IPS-18a (cell line): ENCODE data around the gene INHBB.
A peak's percentile ranks its signal among the peaks of the same experiment; 100 is the strongest.

Experiments used
- H3K27ac ChIP-seq: one replicate; pipeline ENCODE4 v1.5.1; 2013; ENCODE audit warnings: low read length
- H3K27me3 ChIP-seq: one replicate; pipeline ENCODE4 v1.6.1; 2013; ENCODE audit warnings: mild to moderate bottlenecking, low read length; ENCODE audit not compliant: control insufficient read depth, insufficient read depth
- H3K36me3 ChIP-seq: one replicate; pipeline ENCODE4 v1.6.1; 2013; ENCODE audit warnings: low read depth, low read length; ENCODE audit not compliant: control insufficient read depth
- H3K4me1 ChIP-seq: one replicate; pipeline ENCODE4 v1.6.1; 2013; ENCODE audit warnings: low read depth, low read length; ENCODE audit not compliant: control insufficient read depth
- H3K4me3 ChIP-seq: one replicate; pipeline ENCODE4 v1.5.1; 2013; ENCODE audit warnings: low read length
- H3K9ac ChIP-seq: one replicate; pipeline ENCODE4 v1.6.1; 2013; ENCODE audit warnings: mild to moderate bottlenecking, low read length, moderate library complexity
- H3K9me3 ChIP-seq: one replicate; pipeline ENCODE4 v1.6.1; 2013; ENCODE audit warnings: low read depth, low read length; ENCODE audit not compliant: control insufficient read depth

Gene INHBB

DNA sequence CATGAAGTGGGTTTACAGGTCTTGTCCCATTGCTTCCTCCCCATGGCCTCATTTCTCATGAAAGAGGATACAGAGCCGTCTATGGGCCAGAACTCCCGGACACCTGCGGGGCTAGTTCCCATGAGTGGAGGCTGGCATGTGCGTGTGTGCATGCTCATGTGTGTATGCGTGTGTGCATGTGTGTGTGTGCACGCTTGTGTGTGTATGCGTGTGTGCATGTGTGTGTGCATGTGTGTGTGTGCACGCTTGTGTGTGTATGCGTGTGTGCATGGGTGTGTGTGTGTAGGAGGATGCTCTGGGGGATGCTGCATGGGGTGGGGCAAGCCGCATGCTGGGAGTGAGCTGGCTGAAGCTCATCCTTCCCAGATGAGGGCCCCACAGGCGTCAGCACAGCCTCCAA is 20.8 kb downstream of the INHBB start:
- H3K9ac ChIP-seq = no peak overlapping the region
- no peaks in the 10 kb centered on the region for H3K36me3 ChIP-seq
- no peaks in the 10 kb centered on the region for H3K9me3 ChIP-seq
- no peak overlapping the region for H3K27ac ChIP-seq
- H3K4me3 ChIP-seq = no peak overlapping the region
- H3K4me1 ChIP-seq = peaks cover 3% of the 10 kb centered on the region
- peaks cover 6% of the 10 kb centered on the region for H3K27me3 ChIP-seq

DNA sequence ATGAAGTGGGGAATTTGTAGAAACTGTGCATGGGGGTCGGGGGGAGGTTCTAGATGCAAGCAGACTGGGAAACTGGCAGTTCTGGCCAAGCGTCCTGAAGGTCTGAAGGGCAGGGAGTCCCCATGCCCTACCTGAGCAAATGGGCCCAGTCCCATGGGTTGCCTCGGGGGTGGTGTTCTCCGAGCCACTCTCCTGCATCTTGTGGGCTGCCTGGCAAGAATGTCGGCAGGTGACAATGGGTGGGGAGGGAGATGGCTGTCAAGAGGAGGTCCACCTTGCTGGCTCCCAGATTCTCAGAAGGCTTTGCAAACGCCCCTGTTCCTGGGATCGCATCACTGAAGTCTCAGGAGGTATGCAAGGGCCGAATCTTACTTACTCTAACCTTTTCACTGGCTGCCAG is 21.3 kb downstream of the INHBB start:
- Histone ChIP-seq H3K9ac (no peak overlapping the region), H3K27me3 (peaks cover 11% of the 10 kb centered on the region), H3K9me3 (no peaks in the 10 kb centered on the region), H3K36me3 (no peaks in the 10 kb centered on the region), H3K4me1 (peaks cover 8% of the 10 kb centered on the region), H3K4me3 (no peak overlapping the region), H3K27ac (no peak overlapping the region)

DNA sequence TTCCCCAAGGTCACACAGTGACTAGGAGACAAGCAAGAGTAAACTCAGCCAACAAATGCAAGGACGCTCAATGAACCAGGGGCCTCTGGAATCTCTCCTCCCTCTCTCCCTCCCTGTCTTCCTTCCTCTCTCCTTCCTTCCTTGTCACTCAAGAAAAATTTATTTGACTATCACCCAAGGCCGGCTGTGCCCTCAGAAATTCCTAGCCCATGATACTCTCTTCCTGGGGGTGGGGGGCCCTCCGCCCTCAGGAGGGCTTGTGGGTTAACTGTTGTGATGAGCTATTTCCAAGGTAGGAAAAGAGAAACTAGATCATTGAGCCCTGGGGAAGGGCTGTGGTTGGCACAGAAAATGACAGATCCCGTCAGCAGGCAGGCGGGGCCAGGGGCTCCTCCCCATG is 21.7 kb downstream of the INHBB start:
- H3K36me3 ChIP-seq = no peaks in the 10 kb centered on the region
- H3K27ac ChIP-seq = no peak overlapping the region
- peaks cover 12% of the 10 kb centered on the region for H3K4me1 ChIP-seq
- no peak overlapping the region for H3K4me3 ChIP-seq
- no peak overlapping the region for H3K9ac ChIP-seq
- H3K9me3 ChIP-seq = no peaks in the 10 kb centered on the region
- H3K27me3 ChIP-seq = peaks cover 13% of the 10 kb centered on the region

DNA sequence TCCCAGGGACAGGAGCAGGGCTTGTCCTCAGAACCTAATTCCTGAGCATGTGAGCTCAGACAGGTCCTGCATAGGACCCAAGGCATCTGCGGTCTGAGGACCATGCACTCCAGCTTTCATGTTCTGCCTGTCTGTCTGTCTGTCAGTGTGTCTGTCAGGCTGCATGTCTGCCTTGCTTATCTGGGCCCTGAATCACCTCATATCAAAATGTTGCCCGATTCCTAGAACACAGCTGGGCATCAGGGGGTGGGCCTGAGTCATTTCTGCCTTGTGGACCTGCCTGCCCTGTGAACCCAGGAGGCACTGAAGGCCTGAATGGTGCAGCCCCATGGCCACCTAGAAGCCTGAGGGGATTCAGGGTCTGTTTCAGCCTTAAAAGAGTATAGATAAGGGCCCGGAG is 22.1 kb downstream of the INHBB start:
- no peaks in the 10 kb centered on the region for H3K36me3 ChIP-seq
- no peak overlapping the region for H3K27ac ChIP-seq
- peaks cover 13% of the 10 kb centered on the region for H3K27me3 ChIP-seq
- H3K9ac ChIP-seq = no peak overlapping the region
- H3K4me3 ChIP-seq = no peak overlapping the region
- no peaks in the 10 kb centered on the region for H3K9me3 ChIP-seq
- peaks cover 17% of the 10 kb centered on the region for H3K4me1 ChIP-seq

DNA sequence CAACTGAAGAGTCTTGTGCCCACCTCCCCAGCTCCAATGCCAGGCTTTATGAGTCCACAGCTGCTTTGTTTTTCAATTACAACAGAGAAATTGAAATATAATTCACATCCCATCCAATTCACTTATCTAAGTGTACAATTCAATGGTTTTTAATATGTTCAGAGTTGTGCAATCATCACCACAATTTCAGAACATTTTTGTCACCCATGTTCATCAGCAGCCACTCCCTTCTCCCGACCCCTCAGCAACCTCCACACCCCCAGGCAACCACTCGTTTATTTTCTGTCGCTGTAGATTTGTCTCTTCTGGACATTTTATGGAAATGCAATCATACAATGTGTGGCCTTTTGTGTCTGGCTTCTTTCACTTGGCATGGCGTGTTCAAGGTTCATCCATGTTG is 23.3 kb downstream of the INHBB start:
- Histone ChIP-seq H3K27ac (no peak overlapping the region), H3K9ac (no peak overlapping the region), H3K4me1 (peaks cover 25% of the 10 kb centered on the region)

DNA sequence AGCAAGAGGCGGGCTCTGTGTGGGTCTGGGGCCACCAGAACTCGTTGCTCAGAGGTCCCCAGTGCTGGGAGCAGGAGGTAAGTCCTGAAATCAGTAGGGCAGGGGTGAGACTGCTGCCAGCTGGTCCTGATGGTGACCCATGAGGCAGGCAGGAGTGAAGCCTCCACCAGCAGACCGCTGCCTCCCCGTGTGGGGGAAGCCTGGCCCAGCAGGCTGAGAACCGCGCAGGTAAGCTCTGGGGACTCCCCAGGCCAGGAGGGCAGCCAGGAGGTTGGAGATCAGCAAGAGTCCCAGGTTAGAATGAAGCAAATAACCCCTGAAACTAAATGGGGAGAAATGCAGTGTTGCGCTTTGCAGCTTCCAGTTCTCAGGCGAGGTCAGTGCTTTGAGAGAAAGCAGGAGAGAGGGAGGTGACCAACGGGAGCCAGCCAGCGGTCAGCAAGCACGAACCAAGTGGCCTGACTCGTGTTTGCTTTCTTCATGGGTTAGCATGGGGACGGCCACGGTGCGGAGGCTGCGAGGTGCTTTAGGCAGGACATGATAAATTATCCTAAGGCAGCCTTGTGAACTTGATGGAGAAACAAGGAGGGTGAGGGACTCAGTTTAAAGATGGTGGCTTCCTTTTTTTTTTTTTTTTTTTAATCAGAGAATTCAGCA is 26.2 kb downstream of the INHBB start:
- peaks cover 32% of the 10 kb centered on the region for H3K4me1 ChIP-seq
- H3K9ac ChIP-seq = no peak overlapping the region
- peaks cover 40% of the 10 kb centered on the region for H3K27me3 ChIP-seq
- H3K27ac ChIP-seq = no peak overlapping the region
- no peaks in the 10 kb centered on the region for H3K36me3 ChIP-seq
- H3K9me3 ChIP-seq = no peaks in the 10 kb centered on the region
- H3K4me3 ChIP-seq = no peak overlapping the region

More for the DNA sequence above, 23.3 kb downstream of the INHBB start:
- Histone ChIP-seq H3K36me3 (no peaks in the 10 kb centered on the region), H3K27me3 (peaks cover 14% of the 10 kb centered on the region), H3K4me3 (no peak overlapping the region), H3K9me3 (no peaks in the 10 kb centered on the region)

DNA sequence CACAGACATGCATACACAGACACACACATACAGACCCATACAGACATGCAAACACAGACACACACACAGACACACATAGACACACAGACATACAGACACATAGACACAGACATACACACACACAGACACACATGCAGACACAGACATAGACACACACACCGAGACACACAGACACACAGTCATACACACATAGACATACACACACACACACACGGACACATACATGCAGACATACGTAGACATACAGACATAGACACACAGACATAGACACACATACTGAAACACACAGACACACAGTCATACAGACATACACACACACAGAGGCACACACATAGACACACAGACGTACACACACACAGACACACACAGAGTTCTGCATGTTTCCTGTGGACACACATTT is 26.9 kb downstream of the INHBB start:
- Histone ChIP-seq H3K9me3 (no peaks in the 10 kb centered on the region), H3K36me3 (no peaks in the 10 kb centered on the region), H3K27ac (no peak overlapping the region), H3K27me3 (peaks cover 40% of the 10 kb centered on the region), H3K4me1 (peaks cover 32% of the 10 kb centered on the region), H3K4me3 (peak overlapping the region; percentile 46), H3K9ac (no peak overlapping the region)

DNA sequence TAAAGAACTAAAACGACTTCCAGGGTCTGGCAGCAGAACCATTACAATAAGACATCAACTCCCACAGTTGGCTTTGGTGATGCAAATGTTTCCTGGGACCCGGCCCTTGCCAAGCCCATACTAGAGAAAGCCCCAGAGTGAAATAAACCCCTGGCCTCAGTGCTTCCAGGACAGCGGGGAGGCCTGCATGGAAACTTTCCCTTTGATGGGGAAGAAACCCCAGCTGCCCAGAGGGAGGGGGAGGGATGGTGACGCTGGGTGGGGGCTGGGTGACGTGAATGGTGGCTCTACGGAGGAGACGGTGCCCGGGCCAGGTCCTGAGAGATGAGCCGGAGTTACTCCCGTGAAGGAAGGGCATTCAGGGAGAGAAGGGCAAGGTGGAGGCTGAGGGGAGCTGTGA is 27.5 kb downstream of the INHBB start:
- Histone ChIP-seq H3K9me3 (no peaks in the 10 kb centered on the region), H3K36me3 (no peaks in the 10 kb centered on the region), H3K4me1 (peaks cover 32% of the 10 kb centered on the region), H3K27me3 (peaks cover 40% of the 10 kb centered on the region), H3K4me3 (peak overlapping the region; percentile 46), H3K9ac (no peak overlapping the region), H3K27ac (no peak overlapping the region)

DNA sequence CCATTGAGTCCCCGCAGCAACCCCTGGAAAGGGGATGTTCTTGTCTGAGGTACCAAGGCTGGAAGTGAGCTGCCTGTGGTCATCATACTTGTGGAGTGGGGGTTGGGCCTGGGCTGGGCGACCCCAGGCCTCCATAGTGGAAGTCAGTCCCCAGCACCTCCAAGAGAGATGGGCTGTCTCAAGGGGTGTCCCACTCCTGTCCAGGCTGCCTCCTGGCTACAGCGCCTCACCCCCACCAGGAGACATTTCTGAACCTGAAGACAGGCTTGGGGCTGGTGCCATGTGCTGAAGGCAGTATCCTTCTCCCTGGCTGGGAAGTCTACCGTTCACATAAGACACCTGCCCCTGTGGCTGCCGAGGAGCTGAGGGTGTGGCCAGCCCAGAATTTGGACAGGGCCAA is 28.9 kb downstream of the INHBB start:
- H3K9me3 ChIP-seq = no peaks in the 10 kb centered on the region
- no peaks in the 10 kb centered on the region for H3K36me3 ChIP-seq
- H3K4me1 ChIP-seq = peaks cover 32% of the 10 kb centered on the region
- H3K27ac ChIP-seq = no peak overlapping the region
- no peak overlapping the region for H3K9ac ChIP-seq
- H3K4me3 ChIP-seq = no peak overlapping the region
- H3K27me3 ChIP-seq = peaks cover 40% of the 10 kb centered on the region

DNA sequence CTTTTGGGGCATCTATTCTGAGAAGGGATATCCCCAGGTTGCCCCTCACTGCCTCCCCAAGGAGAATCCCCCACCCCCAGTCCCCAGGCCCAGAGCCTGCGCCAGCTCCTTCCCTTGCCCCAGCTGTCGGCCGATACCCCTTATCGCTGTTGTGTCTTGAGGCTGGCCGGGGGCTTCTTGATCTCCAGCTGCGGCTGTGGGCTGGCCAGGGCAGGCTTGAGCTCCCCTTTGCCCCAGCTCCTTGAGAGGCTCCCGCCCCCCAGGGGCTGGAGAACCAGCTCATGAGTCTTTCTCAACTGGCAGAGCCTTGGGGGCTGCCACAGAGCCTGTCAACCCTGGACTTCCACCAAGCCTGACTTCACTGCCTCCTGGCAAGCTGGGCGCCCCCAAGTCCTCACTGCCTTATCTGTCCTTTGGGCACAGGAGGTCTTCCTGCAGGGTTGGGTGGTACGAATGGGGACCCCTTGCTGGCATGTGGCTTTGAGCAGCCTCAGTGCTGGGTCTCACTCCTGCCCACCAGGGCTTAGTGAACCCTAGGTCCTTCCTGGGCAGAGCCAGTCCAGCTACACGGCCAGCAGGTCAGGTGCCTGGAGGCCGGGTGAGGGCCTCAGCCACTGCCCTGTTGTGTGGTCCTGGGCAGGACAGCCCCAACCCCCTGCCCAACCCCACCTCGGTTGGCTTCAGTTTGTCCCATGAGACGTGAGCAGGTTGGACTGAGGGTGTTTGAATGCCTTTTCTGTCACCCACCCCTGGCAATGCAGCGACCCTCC is 29.5 kb downstream of the INHBB start:
- peaks cover 32% of the 10 kb centered on the region for H3K4me1 ChIP-seq
- H3K27me3 ChIP-seq = peaks cover 40% of the 10 kb centered on the region
- H3K9ac ChIP-seq = no peak overlapping the region
- no peaks in the 10 kb centered on the region for H3K36me3 ChIP-seq
- H3K9me3 ChIP-seq = no peaks in the 10 kb centered on the region
- H3K27ac ChIP-seq = no peak overlapping the region
- H3K4me3 ChIP-seq = no peak overlapping the region

DNA sequence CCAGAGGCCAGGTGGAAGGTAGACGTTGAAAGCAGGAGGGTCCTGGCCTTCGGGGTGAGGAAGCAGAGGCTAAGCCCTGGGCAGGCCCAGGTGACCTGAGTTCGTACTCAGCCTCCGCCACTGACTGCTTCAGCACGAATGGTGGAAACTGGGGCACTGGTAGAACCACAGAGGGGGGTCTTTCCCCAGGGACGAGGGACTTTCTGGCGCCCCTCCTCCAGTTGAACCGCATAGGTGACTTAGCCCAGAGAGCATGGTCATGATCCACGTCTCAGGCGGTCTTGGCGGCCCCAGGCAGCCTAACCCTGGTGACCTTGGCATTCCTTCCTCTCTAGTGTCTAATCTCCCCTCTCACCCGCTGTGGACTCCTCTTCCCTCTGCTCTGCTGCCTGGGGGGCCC is 30.2 kb downstream of the INHBB start:
- Histone ChIP-seq H3K27me3 (peaks cover 40% of the 10 kb centered on the region), H3K9me3 (no peaks in the 10 kb centered on the region), H3K27ac (no peak overlapping the region), H3K4me1 (peaks cover 32% of the 10 kb centered on the region), H3K9ac (no peak overlapping the region), H3K36me3 (no peaks in the 10 kb centered on the region), H3K4me3 (no peak overlapping the region)
